K562 (cell line): ENCODE measurements around the gene MBD1. TPM values are rescaled to one million over a fixed set of nuclear protein-coding genes. Genes with fewer than 3 reads are reported as not detected.

ENCODE experiments used
- ATAC-seq: fragments of 200-7000 bp; cut with Tn5 transposase; 3 replicates; pipeline ENCODE4 v1.9.1; 2020; ENCODE audit warnings: moderate library complexity
- BruUV-seq: library from RNA; stranded (reverse); fragments of 400-500 nt; replicated peaks from 2 replicates; lab custom pipeline; 2021; lab: Mats Ljungman, UMichigan
- CTCF ChIA-PET: fragments of 300-600 bp; formaldehyde crosslinking; extraction: SDS; loops from one replicate; lab custom pipeline; 2021; ENCODE audit warnings: low intra/inter-chr PET ratio; lab: Yijun Ruan, JAX
- POLR2A ChIA-PET: fragments of 300-600, 350-650 bp; sonication (Branson Sonifier 250); formaldehyde crosslinking; extraction: SDS; loops from one replicate; lab custom pipeline; 2021; ENCODE audit warnings: antibody characterized with exemption, inconsistent platforms; lab: Yijun Ruan, JAX
- DNase-seq, 4 experiments: peaks; one replicate each; pipeline versions ENCODE4 v3.0.0 to v3.0.0-alpha.2; 2011 to 2018; ENCODE audit warnings: low spot score in 3 of 4, mixed read lengths in 3 of 4; ENCODE audit errors: extremely low read depth in 1 of 4
- FAIRE-seq: peaks from 2 replicates; lab custom pipeline; 2011; peaks lifted over from hg19 to GRCh38; lab: Jason Lieb, UNC
- H2AFZ ChIP-seq: 2 replicates; pipeline ENCODE4 v1.6.0; 2011; ENCODE audit warnings: low read depth, low read length, control low read depth, inconsistent platforms
- H3K27ac ChIP-seq: fragments of 200-600 bp; 3 replicates; pipeline ENCODE4 v1.8.0; 2011; ENCODE audit warnings: low read depth, mild to moderate bottlenecking, control low read depth, inconsistent platforms, low read length, moderate library complexity, mixed read lengths; ENCODE audit errors: extremely low read depth
- H3K27me3 ChIP-seq, 2 experiments: fragments of 300-600 bp in 1 of 2; 2 replicates in 1 of 2; 3 replicates in 1 of 2; pipeline versions ENCODE4 v1.6.0 to v1.8.0; 2011; ENCODE audit warnings: inconsistent platforms in 2 of 2, low read length in 2 of 2, mild to moderate bottlenecking in 1 of 2, mixed read lengths in 1 of 2, moderate library complexity in 1 of 2; ENCODE audit not compliant: control insufficient read depth in 2 of 2, insufficient read depth in 2 of 2
- H3K36me3 ChIP-seq: fragments of 300-600 bp; 3 replicates; pipeline ENCODE4 v1.8.0; 2011; ENCODE audit warnings: mild to moderate bottlenecking, low read length, inconsistent platforms; ENCODE audit not compliant: control insufficient read depth, insufficient read depth
- H3K4me1 ChIP-seq, 2 experiments: fragments of 200-600 bp in 1 of 2; replicated peaks in 1 of 2; 2 replicates in 1 of 2; 3 replicates in 1 of 2; pipeline versions ENCODE4 v1.5.1 to v1.8.0; 2011; ENCODE audit warnings: inconsistent platforms in 2 of 2, low read length in 2 of 2, mild to moderate bottlenecking in 1 of 2, mixed read lengths in 1 of 2, moderate library complexity in 1 of 2; ENCODE audit not compliant: control insufficient read depth in 2 of 2, insufficient read depth in 2 of 2
- H3K4me2 ChIP-seq: 2 replicates; pipeline ENCODE4 v1.6.1; 2011; ENCODE audit warnings: low read length, control low read depth, inconsistent platforms, mixed read lengths; ENCODE audit not compliant: insufficient read depth
- H3K4me3 ChIP-seq: fragments of 200-600 bp; sonication (generic), shearing (Covaris generic); 2 replicates; pipeline ENCODE4 v1.5.1; 2016; ENCODE audit warnings: control low read depth, inconsistent platforms
- H3K79me2 ChIP-seq: fragments of 200-600 bp; 3 replicates; pipeline ENCODE4 v1.8.0; 2011; ENCODE audit warnings: low read length, inconsistent platforms; ENCODE audit not compliant: control insufficient read depth, insufficient read depth
- H3K9ac ChIP-seq, 2 experiments: 2 replicates each; pipeline versions ENCODE4 v1.6.0 to v1.6.1; 2011; ENCODE audit warnings: low read depth in 2 of 2, low read length in 2 of 2, control low read depth in 1 of 2, inconsistent platforms in 1 of 2, mild to moderate bottlenecking in 1 of 2, mixed read lengths in 1 of 2; ENCODE audit not compliant: insufficient read depth in 1 of 2
- H3K9me1 ChIP-seq: one replicate; pipeline ENCODE4 v1.6.0; 2011; ENCODE audit warnings: inconsistent platforms, mild to moderate bottlenecking, low read length, moderate library complexity; ENCODE audit not compliant: control insufficient read depth, insufficient read depth
- H3K9me3 ChIP-seq: replicated peaks from 2 replicates; pipeline ENCODE4 v1.5.1; 2011; ENCODE audit warnings: low read depth, low read length, inconsistent platforms; ENCODE audit not compliant: control insufficient read depth, insufficient read depth
- H4K20me1 ChIP-seq: replicated peaks from 2 replicates; pipeline ENCODE4 v1.6.1; 2011; ENCODE audit warnings: low read length, inconsistent platforms, mixed read lengths; ENCODE audit not compliant: control insufficient read depth, insufficient read depth
- ARID2 ChIP-seq: fragments of 450-650 bp; IDR thresholded peaks from 2 replicates; pipeline ENCODE4 v1.6.1; 2017; ENCODE audit warnings: antibody characterized with exemption, mild to moderate bottlenecking
- KLF10 ChIP-seq: fragments of 250-450 bp; sonication (Bioruptor Pico); IDR thresholded peaks from 2 replicates; pipeline ENCODE4 v1.6.1; 2021; ENCODE audit warnings: matching md5 sums
- KLF6 ChIP-seq: fragments of 250-450 bp; sonication (Bioruptor Pico); IDR thresholded peaks from 2 replicates; pipeline ENCODE4 v1.4.0; 2020; ENCODE audit warnings: mild to moderate bottlenecking, moderate library complexity, borderline replicate concordance
- L3MBTL2 ChIP-seq: fragments of 450-650 bp; IDR thresholded peaks from 2 replicates; pipeline ENCODE4 v1.6.1; 2016; ENCODE audit warnings: mild to moderate bottlenecking, moderate library complexity
- MAZ ChIP-seq, 2 experiments: fragments of 450-650 bp in 1 of 2; sonication (generic) in 1 of 2; formaldehyde crosslinking; IDR thresholded peaks in 1 of 2; conservative IDR thresholded peaks in 1 of 2; 2 replicates each; pipeline versions ENCODE4 v1.4.0 to v1.5.0; 2020; ENCODE audit warnings: mild to moderate bottlenecking in 1 of 2, missing genetic modification reagents in 1 of 2
- NCOA6 ChIP-seq: fragments of 450-650 bp; IDR thresholded peaks from 2 replicates; pipeline ENCODE4 v1.6.1; 2017; ENCODE audit warnings: mild to moderate bottlenecking
- POLR2H ChIP-seq: IDR thresholded peaks from 2 replicates; pipeline ENCODE4 v1.6.1; 2016; ENCODE audit warnings: missing genetic modification characterization, low read depth, mild to moderate bottlenecking, control low read depth, missing compliant biosample characterization, moderate library complexity
- TBL1XR1 ChIP-seq, 2 experiments: IDR thresholded peaks; 2 replicates each; pipeline ENCODE4 v1.6.1; 2012; ENCODE audit warnings: improper control_type of control experiment in 2 of 2, low read length in 2 of 2, mild to moderate bottlenecking in 1 of 2
- TRIM25 ChIP-seq: fragments of 450-650 bp; IDR thresholded peaks from 2 replicates; pipeline ENCODE4 v1.7.0; 2016; ENCODE audit warnings: borderline replicate concordance
- ZNF174 ChIP-seq: fragments of 250-450 bp; sonication (Bioruptor Pico); IDR thresholded peaks from 2 replicates; pipeline ENCODE4 v1.4.0; 2020; ENCODE audit warnings: mild to moderate bottlenecking
- ZNF57 ChIP-seq: fragments of 450-650 bp; formaldehyde crosslinking; IDR thresholded peaks from 2 replicates; pipeline ENCODE4 v1.4.0; 2020; ENCODE audit warnings: mild to moderate bottlenecking, moderate library complexity
- WGBS: fragments of 100-300 bp; shearing (Covaris generic); methylation state at CpG from one replicate; pipeline ENCODE4 v1.1.6; 2016; ENCODE audit warnings: low coverage, mixed read lengths; ENCODE audit not compliant: insufficient coverage; ENCODE audit errors: missing lambda C conversion rate; 5-methylcytosine and 5-hydroxymethylcytosine counted together
- in situ Hi-C: fragments of 300-500 bp; cut with MboI; formaldehyde crosslinking; loops from 4 replicates; pipeline ENCODE4 v1.15.0; 2018; ENCODE audit warnings: inconsistent platforms, mixed read lengths
- intact Hi-C: fragments of 100-400 bp; cut with micrococcal nuclease; formaldehyde crosslinking; loops from 2 replicates; pipeline ENCODE4 v1.14.2; 2022
- polyA plus RNA-seq, 8 experiments: library from polyadenylated mRNA; depleted of rRNA in 4 of 8; stranded (reverse) in 5 of 8; unstranded in 3 of 8; fragments of >200 nt; fragmentation: Nextera tagmentation in 2 of 8; fragmentation: Illumina TruSeq in 1 of 8; extraction: Ambion mirVana in 2 of 8; extraction: Trizol in 1 of 8; gene quantifications; 2 replicates each; pipeline versions ENCODE4 v1.2.1 to v1.2.3, GENCODE V29; 2011 to 2014; ENCODE audit warnings: inconsistent platforms in 1 of 8, missing spikeins in 1 of 8
- total RNA-seq, 7 experiments: library from RNA; depleted of rRNA in 6 of 7; stranded (reverse); fragments of >200 nt in 6 of 7; fragmentation: Illumina TruSeq in 2 of 7; extraction: Trizol in 2 of 7; gene quantifications; 2 replicates each; pipeline versions ENCODE4 v1.2.1 to v1.2.3, GENCODE V29; 2011 to 2021; ENCODE audit warnings: low replicate concordance in 1 of 7

The MBD1 gene
- total and polyA plus RNA-seq, 9 of the 15 experiments (the other 6 are each of a cell fraction or from before 2014, with no cell fraction given): 3.0 to 59.7 (median 31.7) TPM

GRCh38 chr18:50298443-50299284 lies 17.3 kb upstream of the MBD1 start:
- Histone ChIP-seq H3K79me2 (no peaks in the 10 kb centered on the region), H3K4me2 (no peak overlapping the region), H3K27me3 (no peaks in the 10 kb centered on the region), H2AFZ (no peak overlapping the region), H3K4me1 (peaks cover 3 to 6% of the 10 kb centered on the region in 2 experiments; a peak in 2 of 5 replicates), H3K9me3 (no peaks in the 10 kb centered on the region), H4K20me1 (no peaks in the 10 kb centered on the region), H3K36me3 (no peaks in the 10 kb centered on the region), H3K9ac (no peak overlapping the region), H3K27ac (no peak overlapping the region), H3K9me1 (no peaks in the 10 kb centered on the region), H3K4me3 (no peak overlapping the region)
- no TSS peak for BruUV-seq
- TF ChIP-seq TBL1XR1 (IDR thresholded peaks at IDR 0.05; ENCODE audit: low read length in 2 of 2) (no peak), TRIM25 (no peak), ZNF57 (CRISPR knock-in tag) (no peak), KLF10 (CRISPR knock-in tag) (no peak), ZNF174 (CRISPR knock-in tag) (no peak), POLR2H (tag) (no peak), KLF6 (no peak), NCOA6 (no peak), ARID2 (no peak), L3MBTL2 (no peak), MAZ (CRISPR knock-in tag; conservative IDR thresholded peaks at IDR 0.05 in 1 of 2, IDR thresholded peaks at IDR 0.05 in 1 of 2) (no peak)
- DNase-seq (no peak), ATAC-seq (no peak), FAIRE-seq (no peak)
- ChIA-PET CTCF (no interaction called here), POLR2A (no interaction called here)
- in situ Hi-C loops: no loop called here
- intact Hi-C loops: no loop called here
- WGBS: 81% methylated on average over 15 of the region's 49 CpGs
